ENCODE data around the gene MARCHF9. TPM values are rescaled to one million over a fixed set of nuclear protein-coding genes. Genes with fewer than 3 reads are reported as not detected.
A peak's percentile ranks its signal among the peaks of the same experiment; 100 is the strongest.

Gene MARCHF9
- total RNA-seq, 4 donors from 2014 or later = 3.4 to 11.1 (median 7.9) TPM

DNA sequence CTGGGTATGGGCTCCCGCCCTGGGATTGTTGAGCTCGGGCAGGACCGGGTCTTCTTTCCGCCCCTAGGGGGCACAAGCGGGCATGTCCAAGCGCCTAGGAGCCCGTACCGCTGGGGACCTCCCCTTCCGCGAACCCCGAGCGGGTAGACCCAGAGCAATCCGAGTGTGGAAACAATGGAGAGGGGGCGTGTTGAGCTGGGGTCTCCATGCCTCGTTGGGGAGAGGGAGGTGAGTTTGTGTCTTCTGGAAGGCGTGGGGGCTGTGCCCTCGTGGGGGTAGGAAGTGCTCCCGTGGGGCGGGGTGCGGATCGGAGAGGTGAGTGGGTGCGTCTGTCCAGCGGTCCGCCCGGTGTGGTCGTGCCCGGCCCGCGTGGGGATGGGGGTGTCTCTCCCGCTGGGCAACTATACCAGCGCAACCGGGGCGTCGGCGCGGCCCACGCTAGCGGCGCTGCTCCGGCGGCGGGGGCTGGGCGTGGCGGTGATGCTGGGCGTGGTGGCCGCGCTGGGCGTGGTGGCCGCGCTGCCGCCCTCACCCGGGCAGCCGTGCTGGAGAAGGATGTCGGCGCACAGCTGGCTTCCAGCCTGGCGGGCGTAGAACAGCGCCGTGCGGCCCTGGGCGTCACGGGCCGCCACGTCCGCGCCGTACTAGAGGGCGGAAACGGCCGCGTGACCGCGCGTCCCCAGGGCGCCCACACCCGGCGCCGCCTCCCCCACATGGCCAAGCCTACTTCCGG is 28.6 kb upstream of the MARCHF9 start:
- H3K36me3 ChIP-seq = peaks cover 0 to 9% of the 10 kb centered on the region in 2 donors
- WGBS, 2 donors (ENCODE audit: low coverage in 1 of 2) = no CpG with 5 or more reads among the region's 79 CpGs
- peak; percentile 82 for ATAC-seq
- H3K4me3 ChIP-seq = peak overlapping the region; percentile 12 to 74
- peak overlapping the region in 3 of 4 donors; percentile 54 to 74 (median 64) for H3K27ac ChIP-seq
- H3K27me3 ChIP-seq = peaks cover 62% of the 10 kb centered on the region
- peaks cover 0 to 28% (median 4%) of the 10 kb centered on the region in 3 donors for H3K4me1 ChIP-seq
- TF ChIP-seq POLR2AphosphoS5 (IDR thresholded peaks at IDR 0.05) = no peak
- TF ChIP-seq, protein P1, sequence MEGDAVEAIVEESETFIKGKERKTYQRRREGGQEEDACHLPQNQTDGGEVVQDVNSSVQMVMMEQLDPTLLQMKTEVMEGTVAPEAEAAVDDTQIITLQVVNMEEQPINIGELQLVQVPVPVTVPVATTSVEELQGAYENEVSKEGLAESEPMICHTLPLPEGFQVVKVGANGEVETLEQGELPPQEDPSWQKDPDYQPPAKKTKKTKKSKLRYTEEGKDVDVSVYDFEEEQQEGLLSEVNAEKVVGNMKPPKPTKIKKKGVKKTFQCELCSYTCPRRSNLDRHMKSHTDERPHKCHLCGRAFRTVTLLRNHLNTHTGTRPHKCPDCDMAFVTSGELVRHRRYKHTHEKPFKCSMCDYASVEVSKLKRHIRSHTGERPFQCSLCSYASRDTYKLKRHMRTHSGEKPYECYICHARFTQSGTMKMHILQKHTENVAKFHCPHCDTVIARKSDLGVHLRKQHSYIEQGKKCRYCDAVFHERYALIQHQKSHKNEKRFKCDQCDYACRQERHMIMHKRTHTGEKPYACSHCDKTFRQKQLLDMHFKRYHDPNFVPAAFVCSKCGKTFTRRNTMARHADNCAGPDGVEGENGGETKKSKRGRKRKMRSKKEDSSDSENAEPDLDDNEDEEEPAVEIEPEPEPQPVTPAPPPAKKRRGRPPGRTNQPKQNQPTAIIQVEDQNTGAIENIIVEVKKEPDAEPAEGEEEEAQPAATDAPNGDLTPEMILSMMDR (IDR thresholded peaks at IDR 0.05) = peak in 3 of 4 experiments; percentile 45 to 76 (median 58)
- H3K9me3 ChIP-seq = no peaks in the 10 kb centered on the region

DNA sequence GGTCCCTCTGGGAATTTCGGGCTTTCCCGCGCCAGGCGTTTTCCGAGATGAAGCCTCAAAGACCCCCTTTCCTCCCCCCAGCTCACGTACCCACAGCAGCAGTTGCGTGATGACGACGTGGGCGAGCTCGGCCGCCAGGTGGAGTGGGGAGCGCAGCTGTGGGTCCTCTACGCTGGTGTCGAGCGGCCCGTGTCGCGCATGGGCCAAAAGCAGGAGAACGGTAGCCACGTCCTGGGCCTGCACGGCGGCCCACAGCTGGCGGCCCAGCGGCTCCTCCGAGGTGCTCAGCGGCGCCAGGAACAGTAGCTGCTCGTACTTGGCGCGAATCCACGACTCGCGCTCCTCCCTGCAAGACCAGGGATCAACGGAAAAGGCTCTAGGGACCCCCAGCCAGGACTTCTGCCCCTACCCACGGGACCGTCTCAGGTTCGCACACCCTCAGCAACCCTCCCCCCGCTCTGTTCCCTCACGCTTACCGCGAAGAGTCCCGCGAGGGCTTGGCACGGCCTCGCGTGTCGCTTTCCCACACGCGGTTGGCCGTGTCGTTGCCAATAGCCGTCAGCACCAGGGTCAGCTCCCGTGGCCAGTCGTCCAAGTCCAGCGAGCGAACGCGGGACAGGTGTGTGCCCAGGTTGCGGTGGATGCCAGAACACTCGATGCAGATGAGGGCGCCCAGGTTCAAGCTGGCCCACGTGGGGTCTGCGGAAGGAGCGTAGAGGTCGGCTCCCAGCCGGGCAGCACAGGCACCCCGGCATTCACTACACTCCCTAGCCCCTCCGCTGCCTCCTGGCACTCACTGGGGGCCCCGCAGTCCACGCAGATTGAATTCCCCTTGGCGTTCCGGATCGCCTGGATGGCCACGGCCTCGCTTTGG is 27.8 kb upstream of the MARCHF9 start:
- Histone ChIP-seq H3K4me1 (peaks cover 0 to 28% (median 4%) of the 10 kb centered on the region in 3 donors), H3K36me3 (peaks cover 0 to under 1% of the 10 kb centered on the region in 2 donors), H3K9me3 (no peaks in the 10 kb centered on the region), H3K27ac (peak overlapping the region in 2 of 4 donors; percentile 54 to 74), H3K4me3 (peak overlapping the region; percentile 12 to 74), H3K27me3 (peaks cover 70% of the 10 kb centered on the region)
- WGBS, 2 donors (ENCODE audit: low coverage in 1 of 2) = no CpG with 5 or more reads among the region's 76 CpGs
- TF ChIP-seq POLR2A (IDR thresholded peaks at IDR 0.05) = no peak
- TF ChIP-seq, protein P1 (IDR thresholded peaks at IDR 0.05) = peak in 3 of 4 experiments; percentile 44 to 47 (median 46)
- peak; percentile 34 for ATAC-seq

GRCh38 chr12:57727758-57728395 is 27.0 kb upstream of the MARCHF9 start:
- Histone ChIP-seq H3K9me3 (no peaks in the 10 kb centered on the region), H3K27ac (peak overlapping the region in 1 of 4 donors; percentile 74), H3K4me1 (peaks cover 0 to 28% (median 4%) of the 10 kb centered on the region in 3 donors), H3K36me3 (no peaks in the 10 kb centered on the region), H3K4me3 (no peak overlapping the region), H3K27me3 (peaks cover 78% of the 10 kb centered on the region)
- TF ChIP-seq POLR2A (IDR thresholded peaks at IDR 0.05) (no peak), POLR2AphosphoS5 (IDR thresholded peaks at IDR 0.05) (no peak), EP300 (IDR thresholded peaks at IDR 0.05) (no peak)
- TF ChIP-seq, protein P1 (IDR thresholded peaks at IDR 0.05) = no peak
- WGBS, 2 donors (ENCODE audit: low coverage in 1 of 2) = 43 to 61% methylated on average over 6 to 7 of the region's 21 CpGs
- ATAC-seq = no peak

GRCh38 chr12:57729321-57729844 is 25.5 kb upstream of the MARCHF9 start:
- Histone ChIP-seq H3K4me1 (peaks cover 0 to 28% (median 4%) of the 10 kb centered on the region in 3 donors), H3K27me3 (peaks cover 92% of the 10 kb centered on the region), H3K4me3 (no peak overlapping the region), H3K27ac (no peak overlapping the region), H3K9me3 (no peaks in the 10 kb centered on the region), H3K36me3 (no peaks in the 10 kb centered on the region)
- TF ChIP-seq POLR2A (IDR thresholded peaks at IDR 0.05) = no peak
- ATAC-seq = no peak
- 43 to 46% methylated on average over 4 to 5 of the region's 5 CpGs for WGBS, 2 donors (ENCODE audit: low coverage in 1 of 2)
